ENCODE results near the gene MGP. TPM values are rescaled to one million over a fixed set of nuclear protein-coding genes. Genes with fewer than 3 reads are reported as not detected.

MGP gene
- total RNA-seq, 1 experiment from 2014 or later: 15.5 TPM

- no peak for DNase-seq (ENCODE audit: low read depth)
Observed at GRCh38 chr12:14903386-14904098, 17.9 kb upstream of the MGP start.

GRCh38 chr12:14902465-14902864 lies 16.8 kb upstream of the MGP start:
- peak; percentile 40 for DNase-seq (ENCODE audit: low read depth)

DNA sequence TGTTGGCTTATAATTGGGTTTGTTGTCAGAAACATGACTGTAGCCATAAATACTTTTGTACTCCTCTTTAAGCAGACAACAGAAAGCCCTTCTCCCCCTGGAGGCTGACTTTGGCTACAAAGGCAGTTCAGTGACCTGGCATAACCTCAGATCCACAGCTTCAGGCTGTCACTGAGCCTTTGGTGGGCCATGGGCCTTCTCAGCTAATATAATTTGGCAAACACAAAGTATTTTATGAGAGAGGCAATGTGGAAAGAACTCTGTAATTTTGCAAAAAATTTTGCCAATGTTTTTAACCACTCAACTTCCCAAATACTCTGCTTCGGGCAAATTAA lies 15.5 kb upstream of the MGP start:
- no peak for DNase-seq (ENCODE audit: low read depth)

DNA sequence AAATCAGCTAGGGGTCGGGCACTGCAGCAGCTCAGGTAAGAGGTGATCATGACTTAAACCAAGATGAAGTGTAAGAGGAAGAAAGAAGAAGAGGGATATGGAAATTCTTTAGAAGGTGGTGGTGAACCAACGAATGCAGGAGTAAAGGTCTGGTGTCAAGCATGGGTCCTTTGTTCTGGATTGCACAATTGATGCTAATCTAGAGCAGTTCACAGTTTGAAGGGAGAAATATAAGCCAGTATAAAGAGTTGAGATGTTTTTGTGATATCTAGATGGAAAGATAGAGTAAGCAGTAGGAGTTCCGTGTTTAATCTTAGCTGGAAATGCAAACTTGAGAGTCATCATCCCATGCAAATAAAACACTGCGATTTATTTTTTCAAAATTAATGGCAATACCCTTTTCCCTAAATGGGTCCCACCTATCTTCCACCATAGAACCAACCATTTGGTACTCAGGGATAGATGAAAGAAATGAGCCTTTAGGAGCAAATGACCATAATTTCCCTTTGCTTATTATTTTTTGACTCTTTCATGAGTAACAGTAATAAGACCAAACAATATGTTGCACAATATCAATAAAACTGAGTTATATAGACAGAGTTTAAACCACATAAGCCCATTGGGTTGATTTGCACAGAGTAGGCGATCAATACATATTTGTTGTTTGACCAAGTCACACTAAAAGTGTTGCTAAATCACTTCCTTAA lies 15.0 kb upstream of the MGP start:
- DNase-seq (ENCODE audit: low read depth): no peak

- peak; percentile 3 for DNase-seq (ENCODE audit: low read depth)
Observed at GRCh38 chr12:14896521-14897169, 11.0 kb upstream of the MGP start.

DNA sequence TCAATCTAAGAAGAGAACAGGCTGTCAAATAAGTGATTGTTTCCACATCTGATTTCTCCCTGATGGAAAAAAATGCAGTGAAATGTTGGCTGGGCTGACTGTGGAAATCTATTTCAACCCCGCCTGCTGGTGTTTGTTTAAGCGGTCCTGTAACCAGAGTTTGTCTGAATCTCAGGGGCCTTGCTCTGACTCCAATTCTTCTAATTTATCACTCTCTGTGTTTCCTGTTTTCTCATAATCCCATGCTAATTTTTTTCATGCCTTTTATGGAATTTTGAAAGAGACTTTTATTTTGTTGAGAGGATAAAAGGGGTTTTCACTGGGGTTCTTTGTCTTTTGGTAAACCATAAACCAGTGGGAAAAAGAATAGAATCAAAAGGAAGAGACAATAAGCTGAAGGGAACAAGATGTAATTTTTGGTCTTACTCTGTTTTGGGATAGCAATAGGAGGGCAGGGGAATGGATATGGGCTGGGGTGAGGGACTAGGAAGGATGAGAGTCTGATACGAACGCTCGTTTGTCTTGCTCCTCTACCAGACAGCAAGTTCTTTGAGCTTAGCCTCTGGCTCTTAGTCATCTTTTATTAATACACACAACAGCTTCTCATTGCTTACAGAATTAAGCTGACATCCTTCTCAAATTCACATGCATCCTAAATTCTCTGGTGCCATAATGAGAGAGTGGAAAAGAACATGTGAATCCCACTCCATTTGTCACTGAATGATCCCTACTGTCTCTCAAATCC lies 8.0 kb upstream of the MGP start:
- DNase-seq (ENCODE audit: low read depth): no peak

- DNase-seq (ENCODE audit: low read depth): peak; percentile 46
Observed at GRCh38 chr12:14892726-14893505, 7.3 kb upstream of the MGP start.

GRCh38 chr12:14890701-14891100 lies 5.0 kb upstream of the MGP start:
- no peak for DNase-seq (ENCODE audit: low read depth)

- DNase-seq (ENCODE audit: low read depth): no peak
Observed at GRCh38 chr12:14886271-14886670, 617 bp upstream of the MGP start.

- DNase-seq (ENCODE audit: low read depth): peak; percentile 89
Observed at GRCh38 chr12:14884458-14884878, 1.2 kb downstream of the MGP start.

DNA sequence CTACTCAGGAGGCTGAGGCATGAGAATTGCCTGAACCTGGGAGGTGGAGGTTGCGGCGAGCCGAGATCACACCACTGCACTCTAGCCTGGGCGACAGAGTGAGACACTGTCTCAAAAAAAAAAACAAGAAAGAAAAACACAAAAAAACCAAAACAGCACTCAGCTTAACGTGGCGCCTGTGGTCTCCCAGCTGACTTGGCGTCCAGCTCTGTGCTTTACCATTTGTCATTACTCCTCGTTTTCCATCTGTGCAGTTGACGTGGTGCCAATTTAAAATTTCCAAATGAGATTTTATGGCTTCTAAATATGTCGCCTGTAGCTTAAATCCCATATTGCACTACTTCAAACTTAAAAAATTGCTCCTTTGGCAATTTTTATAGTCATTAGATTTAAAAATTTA lies 2.0 kb downstream of the MGP start:
- no peak for DNase-seq (ENCODE audit: low read depth)

- DNase-seq (ENCODE audit: low read depth): no peak
Observed at GRCh38 chr12:14880890-14881453, 4.7 kb downstream of the MGP start.

DNA sequence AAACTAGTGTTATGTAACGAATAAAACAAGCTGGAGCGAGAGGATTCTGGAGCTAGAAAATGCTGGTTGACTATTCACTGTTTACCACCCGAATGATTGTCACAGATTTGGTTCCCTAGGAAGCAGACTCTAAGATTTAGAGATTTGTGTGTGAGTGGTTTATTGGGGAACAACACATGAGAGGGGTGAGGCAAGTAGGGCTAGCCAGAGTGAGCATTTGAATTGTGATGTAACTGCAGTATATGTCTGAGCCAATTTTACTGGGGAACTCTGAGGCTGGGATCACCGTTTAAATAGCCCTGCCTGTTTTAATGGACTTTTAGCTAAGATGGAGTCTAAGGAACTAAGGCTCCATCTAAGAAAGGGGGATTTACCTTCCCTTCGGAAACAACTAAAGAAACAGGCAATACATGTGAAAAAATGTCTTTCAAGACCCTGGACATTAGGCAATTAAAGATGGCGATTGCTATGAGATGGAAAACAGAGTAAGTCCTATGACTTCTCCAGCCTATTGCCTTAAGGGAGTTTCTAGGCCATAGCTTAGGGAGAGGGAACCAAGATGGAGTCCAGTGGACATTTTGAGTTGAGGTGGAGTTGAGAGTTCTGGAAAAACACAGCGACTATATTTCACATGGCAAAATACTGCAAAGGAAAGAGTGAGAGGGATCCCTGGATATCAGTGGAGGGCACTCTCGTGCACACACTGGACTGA lies 6.3 kb downstream of the MGP start:
- DNase-seq (ENCODE audit: low read depth): no peak

- no peak for DNase-seq (ENCODE audit: low read depth)
Observed at GRCh38 chr12:14878488-14878887, 7.2 kb downstream of the MGP start.

DNA sequence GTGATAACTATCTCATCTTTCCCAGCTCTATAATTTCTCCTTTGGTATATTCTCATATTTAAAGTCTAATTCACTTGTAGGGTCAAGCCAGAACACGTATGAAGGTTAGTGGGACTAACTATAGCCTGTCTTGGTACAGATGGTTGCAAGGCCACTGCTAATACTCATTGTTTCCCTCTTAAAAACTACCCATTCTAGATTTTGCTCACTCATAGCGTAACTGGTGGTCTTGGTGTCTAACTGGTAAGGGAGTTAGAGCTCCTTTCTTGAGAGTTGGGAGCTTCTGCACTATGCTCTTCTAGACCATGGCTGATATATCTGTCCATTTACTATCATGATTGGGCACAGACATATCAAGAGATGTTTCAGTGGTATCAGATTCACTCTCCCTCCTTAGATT lies 8.8 kb downstream of the MGP start:
- no peak for DNase-seq (ENCODE audit: low read depth)

GRCh38 chr12:14874882-14875281 lies 10.8 kb downstream of the MGP start:
- no peak for DNase-seq (ENCODE audit: low read depth)

DNA sequence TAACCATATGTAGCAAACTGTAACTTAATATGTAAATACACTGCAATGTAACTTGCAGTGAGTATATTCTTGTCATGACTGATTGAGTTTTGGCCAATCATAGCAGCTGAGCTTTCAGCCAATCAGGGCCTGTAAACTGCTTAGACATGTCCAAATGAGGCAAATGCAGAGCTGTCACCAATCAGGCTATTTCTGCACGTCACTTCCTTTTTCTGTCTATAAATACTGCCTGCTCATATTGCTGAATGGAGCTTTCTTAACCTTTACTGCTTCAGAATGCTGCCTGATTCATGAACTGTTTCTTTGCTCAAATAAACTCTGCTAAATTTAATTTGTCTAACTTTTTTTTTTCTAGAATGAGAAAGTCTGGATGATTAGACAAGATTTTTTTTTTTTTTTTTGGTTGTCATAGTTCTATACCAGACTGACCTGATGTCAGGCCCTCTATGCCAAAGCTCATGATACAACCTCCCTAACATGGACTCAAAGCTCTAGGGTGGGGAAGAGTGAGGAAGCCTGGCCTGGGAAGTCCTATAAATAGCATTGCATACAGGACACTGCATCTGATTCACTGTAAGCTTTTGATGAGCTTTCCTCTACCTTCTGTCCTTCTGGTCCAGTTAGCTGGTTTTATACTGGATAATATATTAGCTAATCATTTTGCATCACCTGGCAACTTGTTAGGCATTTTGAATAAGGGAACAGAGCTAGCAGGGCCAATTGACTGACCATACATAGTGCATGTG lies 12.0 kb downstream of the MGP start:
- no peak for DNase-seq (ENCODE audit: low read depth)

- DNase-seq (ENCODE audit: low read depth): no peak
Observed at GRCh38 chr12:14871886-14872285, 13.8 kb downstream of the MGP start.

DNA sequence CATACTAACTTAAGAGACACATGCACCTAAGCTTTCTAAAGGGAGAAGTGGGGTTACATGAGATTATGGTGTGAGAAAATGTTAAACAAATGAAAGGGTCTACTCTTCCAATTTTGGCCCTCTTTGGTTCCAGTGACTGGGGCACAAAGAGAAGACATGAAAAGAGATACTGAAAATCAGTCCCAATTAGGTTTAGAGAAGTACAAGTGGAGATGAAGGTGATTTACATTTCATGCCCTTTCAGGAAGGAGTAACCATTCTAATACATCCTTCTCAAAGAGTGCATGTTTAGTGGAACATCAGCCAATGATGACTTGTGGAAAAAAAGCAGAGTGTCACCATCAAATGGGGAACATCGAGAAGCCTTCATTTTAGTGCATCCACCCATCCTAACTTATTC lies 14.4 kb downstream of the MGP start:
- no peak for DNase-seq (ENCODE audit: low read depth)

Measured in M059J (cell line).